Right lobe of liver (tissue), 4 donors: ENCODE data around the gene PAQR8.

Experiments used
- CTCF ChIP-seq, 4 donors: fragments of 200-600 bp in 3 of 4; fragments of 450-650 bp in 1 of 4; IDR thresholded peaks; one replicate each; pipeline versions ENCODE4 v1.5.1 to v1.8.0; 2016 to 2022; ENCODE audit warnings: antibody characterized with exemption in 4 of 4, mild to moderate bottlenecking in 2 of 4
- POLR2A ChIP-seq: fragments of 450-650 bp; IDR thresholded peaks from one replicate; pipeline ENCODE4 v1.6.1; 2017; ENCODE audit warnings: antibody characterized with exemption, mild to moderate bottlenecking
- donor health status: DM: no; HTN: no; CAD: no.
- donor health status: DM: no; HTN: no; CAD: no.
- donor health status: DM: no; HTN: yes; CAD: no.

- TF ChIP-seq POLR2A (no peak), CTCF (IDR thresholded peaks at IDR 0.05) (no peak)
Measured at GRCh38 chr6:52331793-52332457, 30.0 kb upstream of the PAQR8 start.
